Sigmoid colon (tissue), 4 donors: ENCODE results near the gene FAM168A.

ENCODE experiments used
- EP300 ChIP-seq, 4 donors: sonication (generic); formaldehyde crosslinking; IDR thresholded peaks; one replicate each; pipeline ENCODE4 v1.6.1; 2017; ENCODE audit warnings: antibody characterized with exemption in 4 of 4
- POLR2A ChIP-seq, 2 donors: fragments of 450-650 bp; IDR thresholded peaks; one replicate each; pipeline ENCODE4 v1.6.1; 2016; ENCODE audit warnings: antibody characterized with exemption in 2 of 2, mild to moderate bottlenecking in 2 of 2, moderate library complexity in 2 of 2
- POLR2AphosphoS5 ChIP-seq, 4 donors: sonication (generic); formaldehyde crosslinking; IDR thresholded peaks; one replicate each; pipeline ENCODE4 v1.6.1; 2017; ENCODE audit warnings: antibody characterized with exemption in 4 of 4
- TF ChIP-seq, protein P1 (sequence below), 4 experiments: fragments of 450-650 bp in 3 of 4; fragments of 200-600 bp in 1 of 4; IDR thresholded peaks; one replicate each; pipeline ENCODE4 v1.5.1; 2016 to 2019; ENCODE audit warnings: antibody characterized with exemption in 4 of 4, mild to moderate bottlenecking in 3 of 4, moderate library complexity in 2 of 4

DNA sequence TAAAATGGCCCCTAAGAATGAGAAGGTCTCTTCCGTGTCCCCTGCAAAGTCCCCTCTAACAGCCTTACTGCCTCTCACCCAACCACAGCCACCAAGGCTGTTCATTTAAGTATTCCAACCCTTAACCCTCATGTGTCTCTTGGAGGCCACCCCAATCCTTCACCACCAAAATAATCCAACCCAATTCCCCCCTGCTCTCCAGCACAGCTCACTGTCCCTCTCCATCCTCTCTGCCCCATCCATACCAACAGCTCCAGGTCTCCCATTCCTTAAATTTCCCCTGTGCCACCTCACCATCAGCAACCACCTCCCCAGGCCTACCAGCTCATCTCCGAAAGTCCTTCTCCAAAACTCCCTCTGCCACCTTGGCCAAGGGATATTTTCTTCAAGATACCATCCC is 1.4 kb downstream of the FAM168A start:
- no peak for TF ChIP-seq POLR2AphosphoS5 (IDR thresholded peaks at IDR 0.05)
- TF ChIP-seq, protein P1, sequence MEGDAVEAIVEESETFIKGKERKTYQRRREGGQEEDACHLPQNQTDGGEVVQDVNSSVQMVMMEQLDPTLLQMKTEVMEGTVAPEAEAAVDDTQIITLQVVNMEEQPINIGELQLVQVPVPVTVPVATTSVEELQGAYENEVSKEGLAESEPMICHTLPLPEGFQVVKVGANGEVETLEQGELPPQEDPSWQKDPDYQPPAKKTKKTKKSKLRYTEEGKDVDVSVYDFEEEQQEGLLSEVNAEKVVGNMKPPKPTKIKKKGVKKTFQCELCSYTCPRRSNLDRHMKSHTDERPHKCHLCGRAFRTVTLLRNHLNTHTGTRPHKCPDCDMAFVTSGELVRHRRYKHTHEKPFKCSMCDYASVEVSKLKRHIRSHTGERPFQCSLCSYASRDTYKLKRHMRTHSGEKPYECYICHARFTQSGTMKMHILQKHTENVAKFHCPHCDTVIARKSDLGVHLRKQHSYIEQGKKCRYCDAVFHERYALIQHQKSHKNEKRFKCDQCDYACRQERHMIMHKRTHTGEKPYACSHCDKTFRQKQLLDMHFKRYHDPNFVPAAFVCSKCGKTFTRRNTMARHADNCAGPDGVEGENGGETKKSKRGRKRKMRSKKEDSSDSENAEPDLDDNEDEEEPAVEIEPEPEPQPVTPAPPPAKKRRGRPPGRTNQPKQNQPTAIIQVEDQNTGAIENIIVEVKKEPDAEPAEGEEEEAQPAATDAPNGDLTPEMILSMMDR (IDR thresholded peaks at IDR 0.05) = no peak
- no peak for TF ChIP-seq POLR2A (IDR thresholded peaks at IDR 0.05)
- TF ChIP-seq EP300 (IDR thresholded peaks at IDR 0.05) = no peak
